PFSK-1 (cell line): Measurements from ENCODE around the gene HMGCS1.

Source experiments
- FOXP2 ChIP-seq: optimal IDR thresholded peaks from 2 replicates; pipeline ENCODE3; 2011; ENCODE audit warnings: borderline replicate concordance, control low read depth, inconsistent platforms; ENCODE audit not compliant: insufficient read depth; ENCODE audit errors: extremely low read length, extremely low read depth
- POLR2AphosphoS5 ChIP-seq: IDR thresholded peaks from 2 replicates; pipeline ENCODE4 v1.6.1; 2012; ENCODE audit warnings: low read depth, mild to moderate bottlenecking, control low read depth, low read length, moderate library complexity
- REST ChIP-seq, 2 experiments: IDR thresholded peaks; 2 replicates each; pipeline versions ENCODE4 v1.6.1 to v1.8.0; 2011 to 2012; ENCODE audit warnings: low read depth in 2 of 2, low read length in 2 of 2, control low read depth in 1 of 2, inconsistent platforms in 1 of 2, mild to moderate bottlenecking in 1 of 2, moderate library complexity in 1 of 2; ENCODE audit not compliant: insufficient read depth in 1 of 2
- SIN3A ChIP-seq: IDR thresholded peaks from 2 replicates; pipeline ENCODE4 v1.6.1; 2012; ENCODE audit warnings: mild to moderate bottlenecking, low read length, moderate library complexity, borderline replicate concordance; ENCODE audit not compliant: insufficient read depth
- TAF1 ChIP-seq: IDR thresholded peaks from 2 replicates; pipeline ENCODE4 v1.6.1; 2012; ENCODE audit warnings: low read length, control low read depth, borderline replicate concordance; ENCODE audit not compliant: insufficient read depth

HMGCS1 gene

GRCh38 chr5:43268188-43268820 lies 44.9 kb downstream of the HMGCS1 start:
- TF ChIP-seq POLR2AphosphoS5 (no peak), TAF1 (no peak), FOXP2 (no peak), SIN3A (no peak), REST (IDR thresholded peaks at IDR 0.05; ENCODE audit: insufficient read depth in 1 of 2, low read depth in 2 of 2, low read length in 2 of 2) (no peak)

DNA sequence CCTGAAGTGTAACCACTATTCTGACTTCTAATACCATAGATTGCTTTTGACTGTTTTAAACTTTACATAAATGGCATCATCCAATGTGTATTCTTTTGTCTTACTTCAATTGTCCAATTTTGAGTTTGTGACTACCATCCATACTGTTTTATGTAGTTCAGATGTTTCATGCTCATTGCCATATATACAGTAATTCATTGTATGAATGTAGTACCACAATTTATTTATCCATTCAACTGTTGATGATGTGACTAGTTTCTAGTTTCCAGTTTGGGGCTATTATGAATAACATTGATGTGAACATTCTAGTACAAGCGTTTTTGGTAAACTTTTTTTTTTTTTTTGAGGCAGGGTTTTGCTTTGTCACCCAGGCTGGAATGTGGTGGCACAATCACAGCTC lies 55.1 kb downstream of the HMGCS1 start:
- TF ChIP-seq FOXP2 (no peak), REST (IDR thresholded peaks at IDR 0.05; ENCODE audit: insufficient read depth in 1 of 2, low read depth in 2 of 2, low read length in 2 of 2) (no peak), SIN3A (no peak), POLR2AphosphoS5 (no peak)

DNA sequence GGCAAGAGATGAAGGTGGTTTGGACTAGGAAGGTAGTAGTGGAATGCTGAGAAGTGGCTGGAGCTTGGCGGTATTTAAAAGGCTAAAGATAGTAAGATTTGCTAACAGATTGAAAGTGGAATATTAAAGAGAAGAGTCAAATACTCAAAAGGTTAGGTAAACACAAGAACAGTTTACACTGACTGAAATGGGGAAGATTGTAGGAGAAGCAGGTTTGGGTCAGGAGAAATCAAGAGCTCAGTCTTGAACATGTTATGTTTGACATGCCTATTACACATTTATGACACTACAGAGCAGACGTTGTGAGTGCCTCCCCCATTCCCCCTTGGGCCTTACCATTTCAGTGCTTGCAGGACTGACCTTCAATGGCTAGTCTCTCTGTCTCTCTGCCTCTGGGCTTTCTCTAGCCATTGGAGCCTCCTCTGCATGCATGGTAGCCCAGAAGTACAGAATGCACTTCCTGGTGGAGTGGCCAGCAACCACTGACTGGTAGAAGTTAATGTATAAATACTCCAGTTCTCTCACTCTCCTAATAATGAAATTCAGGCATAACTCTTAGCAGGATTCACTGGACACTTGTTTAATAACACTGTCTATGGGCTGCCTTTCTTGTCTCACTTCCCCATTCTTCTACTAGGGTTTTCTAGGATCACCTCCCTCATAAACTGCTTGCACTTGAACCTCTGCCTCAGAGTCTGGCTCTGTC lies 56.8 kb downstream of the HMGCS1 start:
- TF ChIP-seq POLR2AphosphoS5 (no peak), FOXP2 (no peak), SIN3A (no peak), TAF1 (no peak), REST (IDR thresholded peaks at IDR 0.05; ENCODE audit: insufficient read depth in 1 of 2, low read depth in 2 of 2, low read length in 2 of 2) (no peak)

GRCh38 chr5:43255704-43256103 lies 57.5 kb downstream of the HMGCS1 start:
- TF ChIP-seq TAF1, result no peak
- no peak for TF ChIP-seq REST (IDR thresholded peaks at IDR 0.05; ENCODE audit: insufficient read depth in 1 of 2, low read depth in 2 of 2, low read length in 2 of 2)
- TF ChIP-seq SIN3A, result no peak
- TF ChIP-seq POLR2AphosphoS5, result no peak
- TF ChIP-seq FOXP2, result no peak
